Stimulated activated naive CD4-positive, alpha-beta T cell (primary cell): ENCODE data around the gene ZRANB2.

Experiments used
- DNase-seq, 6 experiments: peaks; one replicate each; lab custom pipeline; 2025; lab: John Stamatoyannopoulos, UW

ZRANB2 gene

GRCh38 chr1:71068325-71069240 is 12.3 kb downstream of the ZRANB2 start:
- DNase-seq: no peak

- DNase-seq: no peak
These were observed 26.0 kb downstream of the ZRANB2 start for GRCh38 chr1:71054791-71055190.

GRCh38 chr1:71054281-71054731 is 26.5 kb downstream of the ZRANB2 start:
- no peak for DNase-seq

- DNase-seq: no peak
These were observed 27.1 kb downstream of the ZRANB2 start for GRCh38 chr1:71053758-71054157.

GRCh38 chr1:71053146-71053545 is 27.7 kb downstream of the ZRANB2 start:
- DNase-seq: no peak

- peak in 3 of 6 experiments; percentile 17 to 34 (median 25) for DNase-seq
These were observed 30.8 kb downstream of the ZRANB2 start for GRCh38 chr1:71049951-71050598.

GRCh38 chr1:71047635-71048607 is 32.9 kb downstream of the ZRANB2 start, which contains the start of gene PTGER3:
Gene PTGER3 (minus strand): TSS chr1:71047816. CDS start chr1:71047577, 239 bp downstream.
- peak in 4 of 6 experiments; percentile 13 to 35 (median 24) for DNase-seq

- peak in 3 of 6 experiments; percentile 14 to 29 (median 19) for DNase-seq
These were observed 33.8 kb downstream of the ZRANB2 start for GRCh38 chr1:71046891-71047634.

GRCh38 chr1:71045463-71046028 is 35.3 kb downstream of the ZRANB2 start:
- no peak for DNase-seq

- DNase-seq: no peak
These were observed 36.0 kb downstream of the ZRANB2 start for GRCh38 chr1:71044833-71045232.

GRCh38 chr1:71043065-71043464 is 37.8 kb downstream of the ZRANB2 start:
- no peak for DNase-seq

- DNase-seq: no peak
These were observed 39.0 kb downstream of the ZRANB2 start for GRCh38 chr1:71041806-71042205.

- no peak for DNase-seq
These were observed 41.1 kb downstream of the ZRANB2 start for GRCh38 chr1:71039661-71040262.

- DNase-seq: no peak
These were observed 41.9 kb downstream of the ZRANB2 start for GRCh38 chr1:71038942-71039341.

GRCh38 chr1:71037829-71038620 is 42.8 kb downstream of the ZRANB2 start:
- DNase-seq: no peak

- DNase-seq: no peak
These were observed 43.8 kb downstream of the ZRANB2 start for GRCh38 chr1:71037066-71037465.

- DNase-seq: no peak
These were observed 47.7 kb downstream of the ZRANB2 start for GRCh38 chr1:71033136-71033535.

GRCh38 chr1:71031426-71031825 is 49.4 kb downstream of the ZRANB2 start:
- no peak for DNase-seq

- DNase-seq: no peak
These were observed 50.8 kb downstream of the ZRANB2 start for GRCh38 chr1:71030026-71030425.
